Stimulated activated CD8-positive, alpha-beta memory T cell treated with anti-CD3 and anti-CD28 coated beads, Interleukin-4, amount 100 ng/mL, for 4 hours (primary cell): ENCODE results near the gene PXDC1.
"Not testable (repeated sequence)": the region's sequence is repeated elsewhere in the genome, so short reads cannot be mapped to it uniquely, and the experiment has no call there.

Experiments
- DNase-seq, 2 donors: peaks; one replicate each; pipeline ENCODE4 v3.0.0-alpha.2; 2020; ENCODE audit warnings: low read depth in 2 of 2, low spot score in 1 of 2

Gene PXDC1

DNA sequence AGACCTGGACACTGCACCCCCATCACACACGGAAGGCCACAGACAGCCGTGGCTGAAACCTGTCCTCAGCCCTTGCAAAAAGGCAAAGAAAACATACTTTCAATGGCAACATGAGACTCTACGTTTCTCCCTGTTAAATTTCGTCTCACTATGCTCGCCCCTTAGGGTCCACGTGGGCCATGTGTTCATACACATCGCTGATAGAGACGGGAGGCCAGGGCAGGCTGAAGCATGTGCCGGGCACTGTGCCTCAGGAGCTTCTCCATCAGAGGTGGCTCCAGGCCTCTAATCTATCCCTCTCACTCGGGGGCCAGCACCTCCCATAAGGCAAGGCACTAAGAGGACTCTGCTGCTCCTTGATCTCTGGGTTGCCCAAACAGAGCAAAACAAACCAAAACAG lies 17.5 kb downstream of the PXDC1 start:
- no peak for DNase-seq

DNA sequence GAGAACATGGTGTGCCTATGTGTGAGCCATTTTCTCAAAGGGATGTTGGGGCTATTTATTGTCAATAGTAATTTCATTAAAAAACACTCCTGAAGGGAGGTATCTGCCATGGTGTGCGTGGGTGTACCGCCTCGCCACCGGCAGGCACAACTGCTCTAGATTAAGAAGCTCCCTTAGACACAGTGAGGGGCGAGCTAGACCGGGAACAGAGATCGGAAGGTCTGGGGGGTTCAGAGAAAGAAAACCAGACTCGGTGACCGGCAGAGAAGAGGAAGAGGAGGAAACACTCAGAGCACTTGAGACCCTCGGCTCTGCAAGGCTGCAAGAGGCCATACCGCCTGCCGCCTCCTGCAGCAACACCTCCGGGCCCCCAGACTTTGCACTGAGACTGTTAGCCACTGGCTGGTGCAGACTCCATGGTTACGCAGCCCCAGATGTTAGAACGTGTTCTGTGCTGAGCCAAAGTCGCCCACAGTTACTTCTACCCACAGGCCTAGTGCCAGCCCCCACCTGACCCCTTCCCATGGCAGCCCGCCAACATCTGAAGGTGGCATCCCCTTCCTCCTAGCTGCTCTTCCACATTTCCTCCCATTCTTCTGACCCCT lies 18.1 kb downstream of the PXDC1 start:
- no peak for DNase-seq

DNA sequence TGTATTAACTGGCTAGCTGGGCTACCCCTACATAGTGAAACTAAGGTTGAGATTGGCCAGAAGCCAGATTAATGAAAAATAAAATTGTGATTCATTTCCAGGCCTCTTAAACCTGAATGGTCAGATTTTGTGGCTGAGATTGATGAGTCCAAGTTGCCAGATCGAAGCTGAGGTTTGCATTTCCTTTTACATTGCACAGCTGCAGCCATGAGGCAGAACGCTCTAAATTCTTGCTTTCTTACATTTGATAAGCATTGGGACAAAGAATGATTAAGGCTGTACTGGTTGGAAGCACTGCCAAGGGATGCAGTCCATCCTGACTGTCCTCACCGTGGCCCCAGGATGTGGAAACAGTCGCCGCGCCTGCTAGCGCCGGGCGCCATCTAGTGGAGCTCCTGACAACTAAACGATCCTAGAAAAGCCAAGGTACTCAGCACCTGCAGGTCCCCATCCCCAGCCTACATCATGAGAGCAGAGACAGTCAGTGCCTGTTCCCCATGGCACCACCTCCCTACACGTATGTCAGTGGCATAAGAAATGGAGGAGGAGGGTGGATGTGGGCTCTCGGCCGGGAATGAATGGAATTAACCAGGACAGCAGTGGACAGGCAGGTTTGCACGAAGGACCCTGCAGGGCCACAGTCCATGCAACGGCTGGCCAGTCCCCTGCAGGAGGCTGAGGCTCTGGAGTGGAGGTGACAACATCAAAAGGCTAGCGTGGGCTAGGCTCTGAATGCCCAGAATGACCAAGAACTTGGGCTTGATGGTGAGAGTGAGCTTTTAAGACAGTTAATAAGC lies 19.0 kb downstream of the PXDC1 start:
- DNase-seq: peak in 1 of 2 donors; percentile 37

DNA sequence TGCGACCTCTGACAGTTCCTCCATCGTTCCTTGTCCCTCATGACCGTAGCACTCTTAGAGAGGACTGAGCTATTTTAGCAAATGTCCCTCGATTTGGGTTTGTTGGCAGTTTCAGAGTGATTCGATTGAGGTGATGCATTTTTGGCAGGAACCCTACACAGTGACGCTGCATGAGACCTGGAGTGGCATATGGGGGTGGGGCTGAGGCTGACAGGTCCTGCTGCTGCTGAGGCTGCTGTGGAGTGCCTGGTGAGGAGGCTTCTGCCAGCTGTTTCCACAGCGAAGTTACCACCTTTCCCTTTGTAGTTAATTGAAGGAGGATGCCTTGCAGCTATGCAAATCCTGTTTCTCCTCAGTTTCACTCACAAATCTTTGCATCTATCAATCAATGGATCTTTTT lies 19.8 kb downstream of the PXDC1 start:
- no peak for DNase-seq

DNA sequence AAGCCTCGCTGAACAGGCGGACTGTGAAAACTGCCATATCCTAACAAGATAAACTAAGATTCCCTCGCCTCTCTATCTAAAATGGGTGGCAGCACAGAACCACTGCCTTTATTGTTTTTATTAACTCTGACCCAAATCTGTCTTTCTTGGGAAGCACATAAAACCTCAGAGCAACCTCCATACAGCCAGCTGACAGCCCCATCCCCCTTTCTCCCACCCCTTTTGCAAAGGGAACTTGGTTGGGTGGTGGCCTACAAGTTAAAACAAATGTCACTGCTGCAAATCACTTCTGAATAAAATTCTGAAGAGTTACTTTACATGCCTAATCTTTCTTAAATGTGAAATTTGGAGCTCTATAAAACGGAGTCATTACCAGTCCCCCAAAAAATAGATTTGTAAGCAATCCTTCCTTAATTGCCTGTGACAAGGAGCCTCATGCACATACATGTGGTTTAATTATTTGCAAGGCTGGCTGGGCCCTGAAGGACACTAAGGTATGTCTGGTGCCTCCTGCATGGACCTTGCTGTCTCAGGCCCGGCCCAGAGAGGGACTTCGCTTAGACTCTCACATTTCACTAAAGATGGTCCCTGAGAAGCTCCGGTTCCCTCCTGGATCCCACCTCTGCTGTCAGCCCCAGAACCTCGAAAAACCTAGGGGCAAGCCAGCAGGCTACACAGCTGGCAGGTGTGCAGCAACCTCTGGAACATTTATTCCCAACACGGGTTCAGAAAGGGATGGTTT lies 21.7 kb downstream of the PXDC1 start:
- DNase-seq: no peak

DNA sequence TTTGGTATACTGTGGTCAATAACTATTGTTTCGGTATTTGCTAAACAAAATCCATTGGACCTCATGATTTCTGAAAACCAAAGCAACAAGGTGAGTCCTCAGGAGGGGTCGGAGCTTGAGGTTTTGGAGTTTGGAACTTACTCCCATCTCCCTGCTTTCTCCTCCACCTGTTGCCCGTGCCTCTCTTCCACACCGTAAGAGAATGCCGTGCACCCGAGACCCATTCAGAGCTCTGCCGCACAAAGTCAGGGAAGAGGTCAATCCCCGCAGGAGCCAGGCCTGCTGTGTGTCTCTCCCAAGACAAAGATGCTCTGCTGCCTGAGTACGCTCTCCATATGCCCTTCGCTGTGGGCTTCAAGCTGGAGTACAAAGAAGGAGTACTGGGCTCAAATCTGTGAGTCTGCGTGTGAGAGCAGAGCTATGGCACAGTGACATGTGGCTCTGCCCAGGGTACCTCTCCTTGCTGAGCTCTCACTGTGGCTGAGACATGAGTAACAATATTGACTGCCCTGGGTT lies 23.9 kb downstream of the PXDC1 start:
- DNase-seq: no peak

DNA sequence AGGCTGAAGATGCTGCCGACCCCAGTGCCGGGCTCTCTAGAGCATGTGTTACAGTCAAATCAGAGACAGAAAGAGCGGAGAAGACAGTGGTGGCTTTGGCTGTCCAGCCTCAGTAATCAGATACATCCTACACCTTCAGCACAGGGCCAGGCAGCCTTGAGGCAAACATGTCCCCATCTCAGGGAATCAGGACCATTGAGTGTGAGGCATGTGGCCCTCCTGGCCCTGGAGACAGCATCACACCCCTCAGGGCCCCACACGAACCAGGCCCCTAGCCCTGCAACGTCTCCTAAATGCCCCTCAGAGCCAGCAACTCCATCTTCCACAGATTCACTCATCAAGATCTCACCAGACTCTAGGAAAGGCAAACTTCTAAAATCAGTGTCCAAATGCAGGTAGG lies 24.5 kb downstream of the PXDC1 start:
- DNase-seq: no peak

DNA sequence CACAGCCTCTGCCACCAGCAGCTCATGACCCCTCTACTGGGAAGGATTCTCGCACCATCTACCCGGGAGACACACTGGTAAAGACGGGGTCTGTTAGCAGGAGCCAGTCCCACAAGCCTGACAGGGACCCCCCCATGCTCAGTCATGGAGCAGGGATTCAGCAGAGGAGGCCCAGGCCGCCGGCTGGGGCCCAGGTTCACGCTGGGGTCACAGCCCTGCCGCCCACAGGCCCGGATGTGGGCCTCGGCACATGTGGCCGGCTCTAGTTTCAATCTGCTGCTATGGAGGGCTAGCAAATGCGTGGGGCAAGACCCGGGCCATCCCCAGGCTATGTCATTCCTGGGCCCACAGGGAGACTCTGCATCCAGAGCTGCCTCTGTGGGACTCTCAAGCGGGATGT lies 25.1 kb downstream of the PXDC1 start:
- no peak for DNase-seq

DNA sequence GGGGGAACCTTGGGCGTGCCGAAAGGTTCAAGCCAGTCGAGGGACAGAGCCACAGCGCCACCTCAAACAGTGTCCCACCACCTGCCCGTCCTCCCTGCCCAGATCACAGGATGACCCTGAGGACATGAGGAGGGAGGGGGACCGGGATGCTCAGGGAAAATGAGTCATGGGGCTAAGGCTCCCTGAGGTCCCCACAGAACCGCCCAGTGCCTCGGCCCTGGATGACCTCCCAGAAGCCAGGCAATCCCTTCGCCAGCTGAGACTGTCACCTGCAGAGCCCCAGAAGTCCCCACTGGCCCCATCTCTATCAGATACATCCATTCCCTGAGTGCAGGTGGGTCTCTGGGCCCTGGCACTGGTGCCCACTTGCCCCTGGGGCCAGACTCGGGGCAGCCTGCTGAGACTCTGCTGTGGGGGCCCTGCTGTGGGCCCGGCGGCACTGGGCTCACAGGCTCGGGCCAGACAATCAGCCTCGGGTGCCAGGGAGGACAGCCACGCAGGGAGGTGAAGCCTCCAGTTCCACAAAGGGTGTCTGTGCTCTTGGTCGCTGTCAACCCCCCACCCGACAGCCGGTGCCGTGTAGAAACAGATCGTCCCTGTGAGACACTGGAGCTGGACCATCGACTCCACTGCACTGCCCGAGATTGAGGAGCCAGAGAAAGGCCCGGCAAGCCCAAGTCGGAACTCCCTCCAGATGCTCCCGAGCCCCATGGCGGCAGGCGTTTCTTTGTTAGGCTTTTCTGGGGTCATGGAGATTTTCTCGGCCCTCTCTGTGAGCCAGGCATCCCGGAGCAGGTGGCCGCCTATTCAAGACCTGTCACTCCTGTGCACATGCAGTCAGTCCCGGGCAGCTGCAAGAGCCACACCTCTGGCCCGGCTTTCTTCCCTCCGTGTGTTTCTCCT lies 26.1 kb downstream of the PXDC1 start:
- no peak for DNase-seq

DNA sequence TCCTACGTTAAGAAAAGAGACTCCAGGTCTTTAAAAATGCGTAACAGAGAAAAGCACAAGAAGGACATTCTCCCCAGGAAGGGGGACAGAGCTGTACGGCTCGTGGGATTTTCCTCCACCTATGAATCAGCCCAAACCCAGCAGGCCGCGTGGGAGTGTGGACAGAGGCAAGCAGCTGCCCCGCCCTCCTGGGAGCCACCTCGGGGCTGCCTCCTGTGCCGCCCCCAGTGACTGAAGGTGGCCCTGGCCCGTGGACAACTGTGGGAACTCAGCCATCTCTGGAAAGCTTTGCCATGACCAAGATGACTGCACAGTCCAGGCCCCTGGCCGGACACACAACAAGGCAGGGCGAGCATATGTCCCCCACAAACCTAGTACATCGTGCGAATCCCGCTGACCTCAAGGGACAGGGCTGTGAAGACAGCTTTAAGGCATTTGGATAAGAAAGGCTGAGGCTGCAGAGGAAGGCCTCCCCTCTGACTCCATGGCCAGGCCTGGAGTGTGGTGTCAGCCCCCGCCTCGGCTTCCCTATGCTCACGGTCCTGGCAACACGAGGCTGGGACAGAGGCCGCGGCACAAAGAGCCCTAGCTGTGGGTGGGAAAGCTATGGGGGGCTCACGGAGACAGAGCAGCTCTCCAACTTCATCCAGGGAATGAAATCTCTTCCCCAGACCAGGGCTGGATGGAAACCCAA lies 26.9 kb downstream of the PXDC1 start:
- DNase-seq: no peak

DNA sequence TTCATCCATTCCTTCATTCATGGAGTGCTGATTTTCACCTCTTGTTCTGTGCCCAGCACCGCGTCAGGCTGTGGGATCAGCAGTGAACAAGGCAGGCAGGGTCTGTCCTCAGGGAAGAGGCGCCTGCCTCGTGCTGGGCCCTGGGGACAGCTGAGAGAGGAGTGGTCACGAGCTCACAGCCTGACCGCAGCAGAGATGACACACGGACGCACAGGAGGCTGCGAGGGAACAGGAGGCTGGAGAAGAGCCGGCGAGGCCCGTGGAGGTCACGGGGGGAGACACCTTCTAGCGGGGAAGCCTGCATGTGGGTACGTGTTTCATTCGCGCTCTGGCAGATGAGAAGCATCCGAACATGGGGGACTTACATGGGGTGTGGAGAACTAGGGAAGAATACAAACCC lies 27.5 kb downstream of the PXDC1 start:
- DNase-seq: no peak

DNA sequence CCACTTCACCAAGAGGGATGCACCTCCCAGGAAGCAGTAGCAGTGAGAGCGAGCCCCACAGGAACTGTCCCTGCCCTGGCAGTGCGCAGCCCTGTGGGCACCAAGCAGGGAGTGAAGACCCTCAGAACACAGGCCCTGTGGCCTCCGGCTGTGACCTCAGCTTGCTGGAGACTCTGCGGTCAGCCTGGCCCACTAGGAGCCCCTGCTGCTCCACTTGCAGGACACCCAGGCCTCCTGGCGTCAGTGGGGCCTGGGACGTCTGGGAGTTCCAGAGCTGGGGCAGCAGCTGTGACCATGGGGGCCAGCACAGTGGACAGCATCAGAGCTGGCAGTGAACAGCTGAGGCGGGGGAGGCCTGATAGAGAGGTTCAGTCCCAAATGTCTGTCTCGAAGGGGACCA lies 28.3 kb downstream of the PXDC1 start:
- no peak for DNase-seq

DNA sequence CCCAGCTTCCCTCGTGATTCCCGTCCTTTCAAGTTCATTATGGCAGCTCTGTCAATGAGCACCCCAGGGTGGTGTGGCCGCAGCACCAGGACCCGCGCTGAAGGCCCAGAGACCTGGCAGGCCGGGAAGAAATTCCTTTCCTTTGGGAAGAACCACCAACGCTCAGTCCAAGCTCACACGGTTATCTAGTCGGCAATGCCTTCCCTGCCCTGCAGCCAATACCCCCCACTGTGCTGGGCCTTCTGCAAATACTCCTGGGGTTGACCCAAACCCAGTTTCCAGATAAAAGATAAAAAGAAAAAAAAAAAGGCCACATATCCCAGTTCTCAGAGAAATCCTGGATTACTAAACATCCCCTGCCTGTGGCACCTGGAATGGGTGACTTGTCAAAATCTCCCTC lies 28.7 kb downstream of the PXDC1 start:
- DNase-seq: no peak

DNA sequence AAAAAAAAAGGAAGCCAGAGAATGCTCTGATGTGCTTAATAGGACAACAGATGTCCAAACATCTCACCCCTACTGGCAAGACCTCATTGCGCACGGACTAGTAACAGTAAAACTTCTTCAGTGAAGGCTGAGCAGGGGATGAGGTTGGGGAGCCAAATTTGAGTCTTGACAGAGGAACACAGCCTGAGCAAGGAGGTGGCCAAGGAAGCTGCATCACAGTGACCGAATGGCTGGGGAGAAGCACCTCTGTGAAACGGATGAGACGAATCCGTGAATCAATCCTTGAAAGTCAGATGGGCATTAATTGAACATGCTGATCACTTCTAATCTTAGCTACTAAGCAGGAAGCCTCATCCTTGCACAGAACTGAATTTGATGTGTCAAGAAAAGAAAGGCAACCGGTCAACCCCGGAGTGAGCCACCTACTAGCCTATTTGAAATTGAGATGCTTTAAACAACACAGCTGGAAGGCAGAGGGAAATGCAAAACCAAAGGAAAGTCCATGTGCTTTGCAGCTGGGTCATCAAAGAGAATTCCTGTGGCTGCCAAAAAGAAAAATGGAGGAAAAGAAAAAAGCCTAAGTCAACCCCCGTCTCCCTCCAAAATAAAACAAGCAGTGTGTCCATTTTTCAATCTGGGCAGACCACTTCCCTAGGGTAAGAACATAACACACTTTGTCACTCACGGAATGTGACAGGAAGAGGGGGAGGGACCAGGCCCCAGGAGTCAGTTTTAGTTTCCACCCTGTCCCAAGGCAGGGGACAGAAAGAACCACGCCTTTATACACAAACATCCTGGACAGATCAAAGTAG lies 29.5 kb downstream of the PXDC1 start:
- no peak for DNase-seq

DNA sequence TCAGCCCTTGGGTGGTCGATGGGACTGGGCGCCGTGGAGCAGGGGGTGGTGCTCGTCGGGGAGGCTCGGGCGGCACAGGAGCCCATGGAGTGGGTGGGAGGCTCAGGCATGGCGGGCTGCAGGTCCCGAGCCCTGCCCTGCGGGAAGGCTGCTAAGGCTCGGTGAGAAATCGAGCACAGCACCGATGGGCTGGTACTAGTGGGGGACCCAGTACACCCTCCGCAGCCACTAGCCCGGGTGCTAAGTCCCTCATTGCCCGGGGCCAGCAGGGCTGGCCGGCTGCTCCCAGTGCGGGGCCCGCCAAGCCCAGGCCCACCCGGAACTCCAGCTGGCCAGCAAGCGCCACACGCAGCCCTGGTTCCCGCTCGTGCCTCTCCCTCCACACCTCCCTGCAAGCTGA lies 30.7 kb downstream of the PXDC1 start:
- not testable (repeated sequence) for DNase-seq

DNA sequence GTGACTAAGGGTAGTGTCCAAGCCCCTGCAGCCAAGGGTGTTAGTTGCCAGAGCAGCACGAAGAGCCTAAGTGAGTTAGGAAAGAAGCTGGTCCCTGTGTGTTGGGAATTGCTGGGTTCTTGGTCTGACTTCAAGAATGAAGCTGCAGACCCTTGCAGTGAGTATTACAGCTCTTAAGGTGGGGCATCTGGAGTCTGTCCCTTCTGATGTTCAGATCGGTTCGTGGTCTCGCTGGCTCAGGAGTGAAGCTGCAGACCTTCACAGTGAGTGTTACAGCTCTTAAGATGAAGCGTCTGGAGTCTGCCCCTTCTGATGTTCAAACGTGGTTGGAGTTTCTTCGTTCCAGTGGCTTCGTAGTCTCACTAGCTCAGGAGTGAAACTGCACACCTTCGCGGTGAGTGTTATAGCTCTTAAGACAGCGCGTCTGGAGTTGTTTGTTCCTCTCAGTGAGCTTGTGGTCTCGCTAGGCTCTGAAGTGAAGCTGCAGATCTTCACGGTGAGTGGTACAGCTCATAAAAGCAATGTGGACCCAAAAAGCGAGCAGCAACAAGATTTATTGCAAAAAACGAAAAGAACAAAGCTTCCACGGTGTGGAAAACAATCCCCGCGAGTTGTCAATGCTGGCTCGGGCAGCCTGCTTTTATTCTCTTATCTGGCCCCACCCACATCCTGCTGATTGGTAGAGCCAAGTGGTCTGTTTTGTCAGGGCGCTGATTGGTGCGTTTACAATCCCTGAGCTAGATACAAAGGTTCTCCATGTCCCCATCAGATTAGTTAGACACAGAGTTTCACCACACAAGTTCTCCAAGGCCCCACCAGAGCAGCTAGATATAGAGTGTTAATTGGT lies 31.8 kb downstream of the PXDC1 start:
- no peak for DNase-seq

DNA sequence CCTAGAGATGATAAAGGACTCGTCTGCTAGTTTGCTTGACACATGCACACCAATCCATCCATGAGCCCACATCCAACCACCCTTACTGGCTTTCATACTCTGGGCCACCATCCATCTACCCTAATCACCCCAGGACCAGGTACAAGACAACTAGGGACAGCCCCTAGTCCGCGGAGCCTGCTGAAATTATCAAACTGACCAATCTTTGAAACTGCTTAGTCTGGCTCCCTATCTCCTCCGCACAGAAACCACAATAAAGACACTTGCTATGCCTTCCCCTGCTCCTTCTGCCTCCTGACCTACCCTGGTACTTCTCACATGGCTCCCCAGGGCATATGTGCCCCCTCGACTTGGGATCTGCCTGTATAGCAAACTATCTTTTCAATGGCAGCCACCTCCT lies 33.1 kb downstream of the PXDC1 start:
- no peak for DNase-seq

DNA sequence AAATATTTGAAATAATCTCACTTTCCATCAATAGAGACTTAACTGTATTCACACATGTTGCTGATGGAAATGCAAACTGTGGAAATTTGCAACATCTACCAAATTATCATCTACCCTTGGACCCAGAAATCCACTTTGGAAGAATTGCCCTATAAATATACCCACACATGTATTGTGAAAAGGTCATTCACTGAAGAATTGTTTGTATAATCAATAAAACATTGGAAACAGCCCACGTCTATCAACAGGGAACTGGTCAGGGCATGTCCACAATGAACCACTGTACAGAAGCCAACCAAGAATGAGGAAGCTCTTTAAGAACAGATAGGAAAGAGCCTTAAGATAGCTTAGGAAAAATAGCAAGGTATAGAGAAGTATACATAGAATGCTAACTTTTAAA lies 36.2 kb downstream of the PXDC1 start:
- DNase-seq: no peak

DNA sequence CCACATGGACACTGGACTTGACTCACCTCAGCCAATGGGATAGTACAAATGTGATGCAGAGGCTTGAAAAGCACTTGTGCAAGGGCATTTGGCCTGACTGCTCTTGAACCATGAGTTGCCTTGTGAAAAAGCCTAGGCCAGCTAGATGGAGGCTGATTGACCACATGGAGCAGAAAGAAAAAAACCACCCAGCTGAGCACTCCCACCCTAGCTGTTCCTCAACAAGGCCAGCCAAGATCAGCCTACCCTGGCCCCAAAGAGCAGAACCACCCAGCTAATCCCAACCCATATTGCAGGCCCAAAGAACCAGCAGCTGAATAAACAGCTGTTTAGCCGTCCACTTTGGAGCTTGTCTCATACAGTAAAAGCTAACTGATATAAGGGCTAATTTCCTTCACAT lies 36.7 kb downstream of the PXDC1 start:
- DNase-seq: no peak
